SK-N-SH treated with all-trans-retinoic acid at 6 μM for 48 hours (cell line): ENCODE data around the gene OPTN.

Source experiments
- ATAC-seq: fragments of 200-7000 bp; cut with Tn5 transposase; 3 replicates; pipeline ENCODE4 v1.9.1; 2020; ENCODE audit warnings: mild to moderate bottlenecking, moderate library complexity
- ARNTL ChIP-seq: fragments of 450-650 bp; formaldehyde crosslinking; IDR thresholded peaks from 2 replicates; pipeline ENCODE4 v1.5.0; 2020; ENCODE audit warnings: low read depth, mild to moderate bottlenecking, moderate library complexity, borderline replicate concordance
- BACH2 ChIP-seq: fragments of 250-450 bp; sonication (Bioruptor Pico); IDR thresholded peaks from 2 replicates; pipeline ENCODE4 v1.9.0; 2021; ENCODE audit warnings: mild to moderate bottlenecking, borderline replicate concordance
- ESRRG ChIP-seq: fragments of 250-450 bp; sonication (Bioruptor Pico); IDR thresholded peaks from 2 replicates; pipeline ENCODE4 v1.6.1; 2021; ENCODE audit warnings: mild to moderate bottlenecking
- GLIS3 ChIP-seq: fragments of 250-450 bp; sonication (Bioruptor Pico); IDR thresholded peaks from 2 replicates; pipeline ENCODE4 v1.5.0; 2020; ENCODE audit warnings: mild to moderate bottlenecking, moderate library complexity
- OSR1 ChIP-seq: fragments of 250-450 bp; sonication (Bioruptor Pico); IDR thresholded peaks from 2 replicates; pipeline ENCODE4 v1.8.0; 2022; ENCODE audit warnings: moderate library complexity, mild to moderate bottlenecking, inconsistent platforms
- PPARA ChIP-seq: fragments of 250-450 bp; sonication (Bioruptor Pico); IDR thresholded peaks from 2 replicates; pipeline ENCODE4 v1.5.0; 2020; ENCODE audit warnings: mild to moderate bottlenecking, borderline replicate concordance
- RARB ChIP-seq: fragments of 250-450 bp; sonication (Bioruptor Pico); IDR thresholded peaks from 2 replicates; pipeline ENCODE4 v1.8.0; 2021; ENCODE audit warnings: mild to moderate bottlenecking, moderate library complexity
- SNAI2 ChIP-seq: fragments of 250-450 bp; sonication (Bioruptor Pico); IDR thresholded peaks from 2 replicates; pipeline ENCODE4 v1.5.0; 2020; ENCODE audit warnings: mild to moderate bottlenecking, moderate library complexity
- TOX ChIP-seq: fragments of 250-450 bp; sonication (Bioruptor Pico); IDR thresholded peaks from 2 replicates; pipeline ENCODE4 v1.8.0; 2021; ENCODE audit warnings: mild to moderate bottlenecking, moderate library complexity, borderline replicate concordance
- ZC3H10 ChIP-seq: fragments of 250-450 bp; sonication (Bioruptor Pico); IDR thresholded peaks from 2 replicates; pipeline ENCODE4 v1.5.1; 2021; ENCODE audit warnings: mild to moderate bottlenecking, moderate library complexity
- ZFP3 ChIP-seq: fragments of 250-450 bp; sonication (Bioruptor Pico); IDR thresholded peaks from 2 replicates; pipeline ENCODE4 v1.5.0; 2020; ENCODE audit warnings: mild to moderate bottlenecking, moderate library complexity
- ZNF565 ChIP-seq: fragments of 450-650 bp; formaldehyde crosslinking; conservative IDR thresholded peaks from 2 replicates; pipeline ENCODE4 v1.5.0; 2020; ENCODE audit warnings: low read depth, mild to moderate bottlenecking, moderate library complexity
- ZNF70 ChIP-seq: fragments of 450-650 bp; formaldehyde crosslinking; IDR thresholded peaks from 2 replicates; pipeline ENCODE4 v1.5.0; 2020; ENCODE audit warnings: mild to moderate bottlenecking, moderate library complexity
- ZNF8 ChIP-seq: fragments of 450-650 bp; formaldehyde crosslinking; IDR thresholded peaks from 2 replicates; pipeline ENCODE4 v1.5.0; 2020; ENCODE audit warnings: mild to moderate bottlenecking, moderate library complexity
- TF ChIP-seq, protein P1 (sequence below): fragments of 250-450 bp; sonication (Bioruptor Pico); IDR thresholded peaks from 2 replicates; pipeline ENCODE4 v1.5.1; 2020; ENCODE audit warnings: low read depth, mild to moderate bottlenecking, moderate library complexity
- TF ChIP-seq, protein P2 (sequence below): fragments of 250-450 bp; sonication (Bioruptor Pico); IDR thresholded peaks from 2 replicates; pipeline ENCODE4 v1.5.1; 2021; ENCODE audit warnings: mild to moderate bottlenecking, moderate library complexity
- TF ChIP-seq, protein P3 (sequence below): fragments of 250-450 bp; sonication (Bioruptor Pico); IDR thresholded peaks from 2 replicates; pipeline ENCODE4 v1.8.0; 2020; ENCODE audit warnings: mild to moderate bottlenecking, moderate library complexity, borderline replicate concordance
- TF ChIP-seq, protein P4 (sequence below): fragments of 250-450 bp; sonication (Bioruptor Pico); IDR thresholded peaks from 2 replicates; pipeline ENCODE4 v1.8.0; 2021; ENCODE audit warnings: low read depth, mild to moderate bottlenecking, moderate library complexity, borderline replicate concordance

The OPTN gene

GRCh38 chr10:13115832-13116803 is 16.2 kb downstream of the OPTN start:
- no peak for ATAC-seq
- no peak for TF ChIP-seq PPARA
- TF ChIP-seq ZNF70 (CRISPR knock-in tag), result no peak
- TF ChIP-seq TOX (CRISPR knock-in tag), result no peak

GRCh38 chr10:13117841-13118783 is 18.1 kb downstream of the OPTN start:
- no peak for TF ChIP-seq ZFP3 (CRISPR knock-in tag)
- no peak for TF ChIP-seq ESRRG (CRISPR knock-in tag)
- no peak for ATAC-seq

DNA sequence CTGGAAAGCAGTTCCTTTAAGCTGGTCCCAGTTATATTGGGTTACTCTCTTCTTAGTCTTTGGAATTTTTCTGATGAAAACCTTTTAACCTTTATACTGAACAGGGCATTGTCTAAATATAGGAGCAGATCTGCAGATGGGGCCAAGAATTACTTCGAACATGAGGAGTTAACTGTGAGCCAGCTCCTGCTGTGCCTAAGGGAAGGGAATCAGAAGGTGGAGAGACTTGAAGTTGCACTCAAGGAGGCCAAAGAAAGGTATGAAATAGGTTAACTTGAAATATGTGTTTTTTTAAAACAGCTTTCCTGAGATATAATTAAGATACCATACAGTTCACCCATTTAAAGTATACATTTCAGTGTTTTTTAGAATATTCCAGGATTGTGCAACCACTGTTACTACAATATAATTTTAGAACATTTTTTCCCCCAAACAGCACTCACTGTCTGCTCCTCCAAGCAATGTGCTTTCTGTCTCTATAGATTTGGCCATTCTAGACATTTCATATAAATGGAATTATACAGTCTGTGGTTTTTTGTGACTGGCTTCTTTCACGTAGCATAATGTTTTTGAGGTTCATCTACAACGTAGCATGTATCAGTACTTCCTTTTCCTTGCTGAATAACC is 18.9 kb downstream of the OPTN start:
- no peak for ATAC-seq
- TF ChIP-seq, protein P1, sequence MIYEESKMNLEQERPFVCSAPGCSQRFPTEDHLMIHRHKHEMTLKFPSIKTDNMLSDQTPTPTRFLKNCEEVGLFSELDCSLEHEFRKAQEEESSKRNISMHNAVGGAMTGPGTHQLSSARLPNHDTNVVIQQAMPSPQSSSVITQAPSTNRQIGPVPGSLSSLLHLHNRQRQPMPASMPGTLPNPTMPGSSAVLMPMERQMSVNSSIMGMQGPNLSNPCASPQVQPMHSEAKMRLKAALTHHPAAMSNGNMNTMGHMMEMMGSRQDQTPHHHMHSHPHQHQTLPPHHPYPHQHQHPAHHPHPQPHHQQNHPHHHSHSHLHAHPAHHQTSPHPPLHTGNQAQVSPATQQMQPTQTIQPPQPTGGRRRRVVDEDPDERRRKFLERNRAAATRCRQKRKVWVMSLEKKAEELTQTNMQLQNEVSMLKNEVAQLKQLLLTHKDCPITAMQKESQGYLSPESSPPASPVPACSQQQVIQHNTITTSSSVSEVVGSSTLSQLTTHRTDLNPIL (CRISPR knock-in tag), result no peak
- TF ChIP-seq PPARA, result no peak
- TF ChIP-seq ZNF565 (CRISPR knock-in tag), result no peak
- TF ChIP-seq ZC3H10 (CRISPR knock-in tag), result no peak
- TF ChIP-seq ZFP3 (CRISPR knock-in tag), result no peak
- no peak for TF ChIP-seq ESRRG (CRISPR knock-in tag)
- no peak for TF ChIP-seq SNAI2 (CRISPR knock-in tag)
- TF ChIP-seq TOX (CRISPR knock-in tag), result no peak
- TF ChIP-seq, protein P2, sequence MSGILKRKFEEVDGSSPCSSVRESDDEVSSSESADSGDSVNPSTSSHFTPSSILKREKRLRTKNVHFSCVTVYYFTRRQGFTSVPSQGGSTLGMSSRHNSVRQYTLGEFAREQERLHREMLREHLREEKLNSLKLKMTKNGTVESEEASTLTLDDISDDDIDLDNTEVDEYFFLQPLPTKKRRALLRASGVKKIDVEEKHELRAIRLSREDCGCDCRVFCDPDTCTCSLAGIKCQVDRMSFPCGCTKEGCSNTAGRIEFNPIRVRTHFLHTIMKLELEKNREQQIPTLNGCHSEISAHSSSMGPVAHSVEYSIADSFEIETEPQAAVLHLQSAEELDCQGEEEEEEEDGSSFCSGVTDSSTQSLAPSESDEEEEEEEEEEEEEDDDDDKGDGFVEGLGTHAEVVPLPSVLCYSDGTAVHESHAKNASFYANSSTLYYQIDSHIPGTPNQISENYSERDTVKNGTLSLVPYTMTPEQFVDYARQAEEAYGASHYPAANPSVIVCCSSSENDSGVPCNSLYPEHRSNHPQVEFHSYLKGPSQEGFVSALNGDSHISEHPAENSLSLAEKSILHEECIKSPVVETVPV, result no peak
- TF ChIP-seq OSR1 (CRISPR knock-in tag), result no peak
- TF ChIP-seq ZNF8 (CRISPR knock-in tag), result no peak
- TF ChIP-seq, protein P3, sequence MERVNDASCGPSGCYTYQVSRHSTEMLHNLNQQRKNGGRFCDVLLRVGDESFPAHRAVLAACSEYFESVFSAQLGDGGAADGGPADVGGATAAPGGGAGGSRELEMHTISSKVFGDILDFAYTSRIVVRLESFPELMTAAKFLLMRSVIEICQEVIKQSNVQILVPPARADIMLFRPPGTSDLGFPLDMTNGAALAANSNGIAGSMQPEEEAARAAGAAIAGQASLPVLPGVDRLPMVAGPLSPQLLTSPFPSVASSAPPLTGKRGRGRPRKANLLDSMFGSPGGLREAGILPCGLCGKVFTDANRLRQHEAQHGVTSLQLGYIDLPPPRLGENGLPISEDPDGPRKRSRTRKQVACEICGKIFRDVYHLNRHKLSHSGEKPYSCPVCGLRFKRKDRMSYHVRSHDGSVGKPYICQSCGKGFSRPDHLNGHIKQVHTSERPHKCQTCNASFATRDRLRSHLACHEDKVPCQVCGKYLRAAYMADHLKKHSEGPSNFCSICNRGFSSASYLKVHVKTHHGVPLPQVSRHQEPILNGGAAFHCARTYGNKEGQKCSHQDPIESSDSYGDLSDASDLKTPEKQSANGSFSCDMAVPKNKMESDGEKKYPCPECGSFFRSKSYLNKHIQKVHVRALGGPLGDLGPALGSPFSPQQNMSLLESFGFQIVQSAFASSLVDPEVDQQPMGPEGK (CRISPR knock-in tag), result no peak
- no peak for TF ChIP-seq ZNF70 (CRISPR knock-in tag)
- no peak for TF ChIP-seq GLIS3
- TF ChIP-seq, protein P4, sequence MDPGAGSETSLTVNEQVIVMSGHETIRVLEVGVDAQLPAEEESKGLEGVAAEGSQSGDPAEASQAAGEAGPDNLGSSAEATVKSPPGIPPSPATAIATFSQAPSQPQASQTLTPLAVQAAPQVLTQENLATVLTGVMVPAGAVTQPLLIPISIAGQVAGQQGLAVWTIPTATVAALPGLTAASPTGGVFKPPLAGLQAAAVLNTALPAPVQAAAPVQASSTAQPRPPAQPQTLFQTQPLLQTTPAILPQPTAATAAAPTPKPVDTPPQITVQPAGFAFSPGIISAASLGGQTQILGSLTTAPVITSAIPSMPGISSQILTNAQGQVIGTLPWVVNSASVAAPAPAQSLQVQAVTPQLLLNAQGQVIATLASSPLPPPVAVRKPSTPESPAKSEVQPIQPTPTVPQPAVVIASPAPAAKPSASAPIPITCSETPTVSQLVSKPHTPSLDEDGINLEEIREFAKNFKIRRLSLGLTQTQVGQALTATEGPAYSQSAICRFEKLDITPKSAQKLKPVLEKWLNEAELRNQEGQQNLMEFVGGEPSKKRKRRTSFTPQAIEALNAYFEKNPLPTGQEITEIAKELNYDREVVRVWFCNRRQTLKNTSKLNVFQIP (CRISPR knock-in tag), result no peak
- TF ChIP-seq ARNTL (CRISPR knock-in tag), result no peak
- no peak for TF ChIP-seq RARB (CRISPR knock-in tag)
- TF ChIP-seq BACH2 (CRISPR knock-in tag), result no peak
